Neural crest cell (in vitro differentiated cells): ENCODE results near the gene UFD1. TPM values are rescaled to one million over a fixed set of nuclear protein-coding genes. Genes with fewer than 3 reads are reported as not detected.

Source experiments
- DNase-seq: peaks from one replicate; pipeline ENCODE4 v3.0.0; 2021; ENCODE audit warnings: low read depth, mixed read lengths, low spot score
- H3K27ac Mint-ChIP-seq: one replicate; pipeline ENCODE4 v1.8.0; 2021; ENCODE audit warnings: mild to moderate bottlenecking, mixed read lengths; ENCODE audit not compliant: unreplicated experiment
- H3K27me3 Mint-ChIP-seq: 2 replicates; pipeline ENCODE4 v1.8.0; 2021; ENCODE audit warnings: low read depth, mild to moderate bottlenecking, mixed read lengths
- H3K36me3 Mint-ChIP-seq: 2 replicates; pipeline ENCODE4 v1.8.0; 2021; ENCODE audit warnings: low read depth, mild to moderate bottlenecking, mixed read lengths
- H3K4me1 Mint-ChIP-seq: 2 replicates; pipeline ENCODE4 v1.8.0; 2021; ENCODE audit warnings: mixed read lengths
- H3K4me3 Mint-ChIP-seq: one replicate; pipeline ENCODE4 v1.8.0; 2021; ENCODE audit warnings: mild to moderate bottlenecking, mixed read lengths
- H3K9me3 Mint-ChIP-seq: 2 replicates; pipeline ENCODE4 v1.8.0; 2021; ENCODE audit warnings: mixed read lengths
- total RNA-seq: library from RNA; stranded (reverse); gene quantifications from 2 replicates; pipeline ENCODE4 v1.2.1, GENCODE V29; 2021
- TF ChIP-seq, protein P1 (sequence below): fragments of 200-600 bp; sonication (generic); conservative IDR thresholded peaks from 2 replicates; pipeline ENCODE4 v1.5.0; 2021; ENCODE audit warnings: antibody characterized with exemption, mild to moderate bottlenecking

UFD1 gene
- total RNA-seq, 1 donor from 2014 or later = 69.4 TPM

DNA sequence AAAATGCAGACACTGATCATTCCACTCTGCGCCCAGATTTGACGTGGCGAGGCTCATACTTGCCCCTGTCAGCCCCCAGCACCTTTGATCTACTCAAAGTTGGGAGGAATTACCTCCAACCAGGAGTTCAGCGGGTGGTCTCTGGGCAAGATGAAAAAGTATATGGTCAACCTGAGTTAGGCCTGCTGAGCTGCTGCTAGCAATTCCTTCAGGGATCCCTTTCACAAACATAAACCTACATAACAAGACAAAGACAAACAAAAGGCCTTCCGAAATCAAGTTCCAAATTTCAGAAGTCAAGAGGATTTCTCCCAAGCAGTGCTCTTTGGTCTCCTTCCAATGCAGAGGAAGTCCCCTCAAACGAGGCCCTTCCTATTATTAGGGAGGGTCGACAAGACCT lies 24.4 kb upstream of the UFD1 start:
- no peak for DNase-seq

DNA sequence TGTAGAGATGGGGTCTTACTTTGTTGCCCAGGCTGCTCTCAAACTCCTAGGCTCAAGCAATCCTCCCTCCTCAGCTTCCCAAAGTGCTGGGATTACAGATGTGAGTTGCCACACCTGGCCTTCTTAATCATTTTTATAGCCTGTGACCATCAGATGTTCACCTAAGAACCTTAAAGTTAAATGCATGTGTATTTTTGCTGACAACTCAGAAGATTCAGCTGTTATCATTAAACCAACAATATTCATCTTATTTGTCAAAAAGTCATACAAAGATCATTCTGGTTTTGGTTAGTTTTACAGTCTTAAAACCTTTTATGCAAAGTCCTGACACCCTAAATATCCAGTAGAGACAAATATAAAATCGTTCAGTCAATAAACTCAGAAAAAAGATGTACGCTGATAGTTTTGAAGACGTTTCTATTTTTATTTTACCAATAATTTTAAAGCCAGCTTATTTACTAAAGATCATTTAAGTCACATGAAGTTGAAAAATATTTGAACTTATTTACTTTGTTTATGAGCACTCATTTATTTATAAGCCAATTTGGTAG lies 23.0 kb upstream of the UFD1 start:
- no peak for DNase-seq
- peaks cover 7% of the 10 kb centered on the region for H3K36me3 Mint-ChIP-seq
- H3K4me1 Mint-ChIP-seq = no peaks in the 10 kb centered on the region
- H3K9me3 Mint-ChIP-seq = no peaks in the 10 kb centered on the region
- no peak overlapping the region for H3K4me3 Mint-ChIP-seq
- TF ChIP-seq, protein P1, sequence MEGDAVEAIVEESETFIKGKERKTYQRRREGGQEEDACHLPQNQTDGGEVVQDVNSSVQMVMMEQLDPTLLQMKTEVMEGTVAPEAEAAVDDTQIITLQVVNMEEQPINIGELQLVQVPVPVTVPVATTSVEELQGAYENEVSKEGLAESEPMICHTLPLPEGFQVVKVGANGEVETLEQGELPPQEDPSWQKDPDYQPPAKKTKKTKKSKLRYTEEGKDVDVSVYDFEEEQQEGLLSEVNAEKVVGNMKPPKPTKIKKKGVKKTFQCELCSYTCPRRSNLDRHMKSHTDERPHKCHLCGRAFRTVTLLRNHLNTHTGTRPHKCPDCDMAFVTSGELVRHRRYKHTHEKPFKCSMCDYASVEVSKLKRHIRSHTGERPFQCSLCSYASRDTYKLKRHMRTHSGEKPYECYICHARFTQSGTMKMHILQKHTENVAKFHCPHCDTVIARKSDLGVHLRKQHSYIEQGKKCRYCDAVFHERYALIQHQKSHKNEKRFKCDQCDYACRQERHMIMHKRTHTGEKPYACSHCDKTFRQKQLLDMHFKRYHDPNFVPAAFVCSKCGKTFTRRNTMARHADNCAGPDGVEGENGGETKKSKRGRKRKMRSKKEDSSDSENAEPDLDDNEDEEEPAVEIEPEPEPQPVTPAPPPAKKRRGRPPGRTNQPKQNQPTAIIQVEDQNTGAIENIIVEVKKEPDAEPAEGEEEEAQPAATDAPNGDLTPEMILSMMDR = no peak
- no peak overlapping the region for H3K27ac Mint-ChIP-seq
- H3K27me3 Mint-ChIP-seq = no peaks in the 10 kb centered on the region

More for the DNA sequence above, 24.4 kb upstream of the UFD1 start:
- TF ChIP-seq, protein P1 = no peak
- H3K9me3 Mint-ChIP-seq = no peaks in the 10 kb centered on the region
- H3K4me1 Mint-ChIP-seq = no peaks in the 10 kb centered on the region
- no peaks in the 10 kb centered on the region for H3K27me3 Mint-ChIP-seq
- H3K4me3 Mint-ChIP-seq = no peak overlapping the region
- H3K36me3 Mint-ChIP-seq = peaks cover 7% of the 10 kb centered on the region
- H3K27ac Mint-ChIP-seq = no peak overlapping the region

DNA sequence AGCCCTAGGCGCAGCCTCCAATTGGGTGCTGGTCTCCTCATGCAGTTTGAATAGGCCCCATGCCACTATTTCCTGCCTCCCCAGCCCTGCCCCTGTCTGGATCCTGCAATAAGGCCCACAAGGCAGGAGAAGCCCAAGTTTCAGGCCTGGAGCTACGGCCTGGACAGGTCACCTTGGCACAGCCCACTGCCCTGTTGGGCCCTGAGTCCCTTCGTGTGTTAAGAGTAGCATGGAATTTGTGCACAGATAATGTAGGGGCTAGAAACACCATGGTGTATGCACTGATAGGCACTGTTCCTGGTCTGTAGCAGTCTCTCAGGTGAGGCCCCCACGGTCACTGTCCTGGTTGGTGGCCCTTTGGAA lies 20.9 kb upstream of the UFD1 start:
- H3K27ac Mint-ChIP-seq = no peak overlapping the region
- TF ChIP-seq, protein P1 = no peak
- no peak for DNase-seq
- no peaks in the 10 kb centered on the region for H3K4me1 Mint-ChIP-seq
- H3K27me3 Mint-ChIP-seq = no peaks in the 10 kb centered on the region
- H3K4me3 Mint-ChIP-seq = no peak overlapping the region
- H3K9me3 Mint-ChIP-seq = no peaks in the 10 kb centered on the region
- peaks cover 7% of the 10 kb centered on the region for H3K36me3 Mint-ChIP-seq

DNA sequence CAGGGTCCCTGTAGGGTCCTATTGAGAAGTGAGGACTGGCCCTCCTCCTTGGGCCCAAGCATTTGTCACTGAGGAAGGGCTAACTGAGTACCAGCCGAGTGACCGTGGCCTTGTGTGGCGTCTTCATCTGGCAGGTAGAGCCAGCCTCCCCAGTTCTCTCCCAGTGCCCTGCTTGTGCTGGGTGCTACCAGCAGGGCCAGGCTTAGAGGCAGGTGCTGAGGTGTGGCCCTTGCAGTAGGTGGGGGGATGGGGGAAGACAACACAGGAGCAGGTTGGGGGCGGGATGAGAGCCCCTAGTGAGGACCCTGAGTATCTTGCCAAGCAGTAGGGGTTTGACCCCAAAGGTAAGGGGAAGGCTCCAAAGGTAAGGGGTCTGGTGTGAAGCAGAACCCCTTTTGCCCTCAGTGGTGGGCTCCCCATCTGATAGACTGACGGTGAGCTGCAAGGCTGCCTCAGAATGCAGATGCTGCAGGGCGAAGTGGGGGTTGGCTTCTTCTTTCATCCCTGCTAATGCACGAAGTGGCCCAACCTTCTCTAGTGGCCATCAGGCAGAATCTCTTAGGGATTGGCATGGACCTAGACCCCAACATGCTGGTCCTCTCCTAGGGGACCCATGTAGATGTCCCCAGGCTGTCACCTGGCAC lies 20.4 kb upstream of the UFD1 start:
- Mint-ChIP-seq H3K36me3 (peaks cover 7% of the 10 kb centered on the region), H3K4me3 (no peak overlapping the region), H3K4me1 (no peaks in the 10 kb centered on the region), H3K27me3 (no peaks in the 10 kb centered on the region), H3K9me3 (no peaks in the 10 kb centered on the region), H3K27ac (no peak overlapping the region)
- TF ChIP-seq, protein P1 = no peak
- no peak for DNase-seq

DNA sequence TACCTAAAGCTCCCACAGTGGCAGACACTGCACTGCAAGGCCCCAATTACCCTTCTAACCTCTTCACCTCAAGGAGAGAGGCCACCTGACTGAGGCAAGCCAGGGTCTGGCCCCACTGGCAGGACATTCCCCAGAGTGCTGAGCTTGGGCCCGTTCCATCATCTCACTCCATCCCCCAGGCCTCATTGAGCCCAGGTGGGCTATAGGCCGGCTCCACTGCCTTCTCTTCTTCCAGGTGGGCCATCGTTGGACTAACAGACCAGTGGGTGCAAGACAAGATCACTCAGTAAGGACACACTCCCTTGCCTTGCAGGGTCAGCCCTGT lies 19.8 kb upstream of the UFD1 start:
- no peaks in the 10 kb centered on the region for H3K27me3 Mint-ChIP-seq
- no peaks in the 10 kb centered on the region for H3K4me1 Mint-ChIP-seq
- TF ChIP-seq, protein P1 = no peak
- H3K9me3 Mint-ChIP-seq = no peaks in the 10 kb centered on the region
- peaks cover 7% of the 10 kb centered on the region for H3K36me3 Mint-ChIP-seq
- no peak overlapping the region for H3K4me3 Mint-ChIP-seq
- no peak overlapping the region for H3K27ac Mint-ChIP-seq
- no peak for DNase-seq
